NCI-H2171 (cell line): ENCODE results near the gene HBP1.
A peak's percentile ranks its signal among the peaks of the same experiment; 100 is the strongest.
"Not testable (repeated sequence)": the region's sequence is repeated elsewhere in the genome, so short reads cannot be mapped to it uniquely, and the experiment has no call there.

Experiments
- DNase-seq: peaks from one replicate; lab custom pipeline; 2025; lab: John Stamatoyannopoulos, UW

The HBP1 gene

DNA sequence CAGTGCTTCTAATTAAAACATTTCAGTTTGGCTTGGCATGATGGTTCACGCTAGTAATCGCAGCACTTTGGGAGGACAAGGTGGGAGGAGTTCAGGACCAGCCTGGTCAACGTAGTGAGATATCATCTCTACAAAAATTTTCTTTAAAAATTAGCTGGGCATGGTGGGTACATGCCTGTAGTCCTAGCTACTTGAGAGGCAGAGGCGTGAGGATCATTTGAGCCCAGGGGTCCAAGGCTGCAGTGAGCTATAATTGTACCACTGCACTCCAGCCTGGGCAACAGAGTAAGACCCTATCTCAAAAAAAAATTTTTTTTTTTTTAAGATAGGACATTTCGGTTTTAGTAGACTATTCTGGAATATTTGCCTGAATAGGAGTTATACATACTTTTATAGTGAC is 12.4 kb downstream of the HBP1 start:
- DNase-seq, result no peak

DNA sequence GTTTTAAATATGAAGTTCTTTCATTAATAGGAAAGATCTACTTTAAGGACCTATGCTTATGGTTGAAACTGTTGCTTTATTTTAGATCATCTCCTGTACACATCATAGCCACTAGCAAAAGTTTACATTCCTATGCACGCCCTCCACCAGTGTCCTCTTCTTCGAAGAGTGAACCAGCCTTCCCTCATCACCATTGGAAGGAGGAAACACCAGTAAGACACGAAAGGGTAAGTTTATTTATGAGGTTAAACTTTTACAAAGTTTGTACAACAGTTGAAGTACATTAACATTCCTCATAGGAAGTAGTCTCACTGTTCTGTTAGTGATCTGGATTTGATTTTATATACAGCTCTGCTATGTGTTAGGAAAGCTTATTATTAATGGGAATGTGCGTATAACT is 16.9 kb downstream of the HBP1 start:
- DNase-seq, result no peak

DNA sequence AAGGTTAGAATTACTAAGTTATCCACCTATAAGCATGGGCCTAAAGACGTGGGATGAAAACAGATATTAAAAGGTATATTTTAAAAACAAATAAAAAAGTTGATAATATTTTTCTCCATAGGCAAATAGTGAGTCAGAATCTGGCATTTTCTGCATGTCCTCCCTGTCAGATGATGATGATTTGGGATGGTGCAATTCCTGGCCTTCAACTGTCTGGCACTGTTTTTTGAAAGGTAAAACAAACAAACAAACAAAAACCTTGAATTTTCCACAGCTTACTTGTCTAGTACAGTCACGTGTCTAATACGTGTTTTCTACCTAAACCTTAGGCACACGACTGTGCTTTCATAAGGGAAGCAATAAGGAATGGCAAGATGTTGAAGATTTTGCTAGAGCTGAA is 17.4 kb downstream of the HBP1 start:
- DNase-seq, result no peak

DNA sequence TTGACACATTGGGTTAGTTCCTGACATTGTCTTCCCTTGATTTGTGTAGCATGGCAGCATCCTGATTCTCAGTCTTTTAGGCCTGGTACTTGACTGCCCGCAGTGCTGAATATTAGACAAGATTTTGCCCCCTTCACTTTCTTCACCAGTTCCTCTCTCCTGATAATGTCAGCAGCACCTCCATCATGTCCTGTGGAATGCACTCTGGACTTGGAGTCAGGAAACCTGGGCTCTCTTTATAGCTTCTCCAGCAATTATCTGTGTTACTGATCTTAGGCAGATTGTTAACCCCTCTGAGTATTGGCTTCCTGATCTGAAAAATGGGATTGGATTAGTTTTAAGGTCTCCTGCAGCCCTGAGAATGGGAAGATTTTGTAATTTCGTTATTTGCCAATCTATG is 19.0 kb downstream of the HBP1 start:
- DNase-seq, result no peak

DNA sequence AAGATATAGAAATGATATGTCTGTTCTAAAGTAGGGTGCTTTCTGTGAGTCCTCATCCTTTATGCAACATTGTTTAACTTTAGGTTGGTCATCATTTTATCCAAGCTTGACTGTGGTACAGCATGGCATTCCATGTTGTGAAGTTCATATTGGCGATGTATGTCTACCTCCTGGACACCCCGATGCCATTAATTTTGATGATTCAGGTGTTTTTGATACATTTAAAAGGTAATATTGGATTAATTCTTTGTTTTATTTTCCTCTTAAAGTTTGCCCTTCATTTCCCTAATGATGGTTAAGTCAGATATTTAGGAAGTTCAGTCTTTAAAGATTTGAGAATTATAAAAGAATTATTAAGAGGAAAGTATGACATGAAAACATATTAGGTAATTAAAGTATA is 21.3 kb downstream of the HBP1 start:
- DNase-seq, result no peak

DNA sequence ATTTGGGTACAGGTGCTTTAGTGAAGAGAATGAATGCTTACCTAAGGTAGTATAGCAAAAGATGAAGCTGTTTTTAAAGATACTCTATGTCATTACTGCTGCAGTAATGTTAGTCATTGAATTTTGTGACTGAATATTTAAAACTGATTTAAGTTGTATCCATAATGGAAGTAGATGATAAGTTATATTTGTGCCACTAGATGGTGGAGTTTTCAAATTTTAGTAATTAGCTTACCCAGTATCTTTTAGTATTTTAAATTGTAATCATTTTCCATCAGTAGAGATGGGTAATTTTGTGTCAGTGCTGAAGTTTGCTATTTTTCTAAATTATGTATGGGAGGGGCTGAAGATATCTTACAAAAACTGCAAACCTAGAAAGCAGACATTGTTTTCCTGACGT is 25.2 kb downstream of the HBP1 start:
- no peak for DNase-seq

DNA sequence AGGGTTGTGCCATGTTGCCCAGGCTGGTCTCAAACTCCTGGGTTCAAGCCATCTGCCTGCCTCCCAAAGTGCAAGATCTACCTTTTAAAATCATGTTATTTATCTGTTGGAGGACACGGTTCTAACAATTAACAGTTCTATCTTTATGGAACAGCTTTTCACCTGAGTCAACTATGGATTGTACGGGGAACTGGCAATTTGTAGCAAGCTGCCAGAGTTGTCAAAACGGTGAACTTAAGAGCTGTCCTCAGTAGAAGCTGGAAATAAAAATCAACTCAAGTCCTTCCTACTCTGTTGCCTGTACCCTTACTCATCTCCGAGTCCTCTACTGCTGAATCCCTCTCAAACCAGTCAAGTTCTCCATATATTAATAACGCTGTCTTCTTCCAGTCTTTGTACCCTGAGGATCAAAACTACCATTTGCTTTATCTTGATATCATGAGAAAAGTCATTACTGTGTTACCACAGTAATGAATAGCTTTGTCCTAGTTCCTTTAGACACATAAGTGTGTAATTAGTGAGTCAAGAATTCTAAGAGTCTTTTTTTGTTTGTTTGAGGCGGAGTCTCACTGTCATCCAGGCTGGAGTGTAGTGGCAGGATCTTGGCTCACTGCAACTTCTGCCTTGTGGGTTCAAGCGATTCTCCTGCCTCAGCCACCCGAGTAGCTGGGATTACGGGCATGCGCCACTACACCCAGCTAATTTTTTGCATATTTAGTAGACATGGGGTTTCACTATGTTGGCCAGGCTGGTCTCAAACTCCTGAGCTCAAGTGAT is 28.2 kb downstream of the HBP1 start:
- no peak for DNase-seq

DNA sequence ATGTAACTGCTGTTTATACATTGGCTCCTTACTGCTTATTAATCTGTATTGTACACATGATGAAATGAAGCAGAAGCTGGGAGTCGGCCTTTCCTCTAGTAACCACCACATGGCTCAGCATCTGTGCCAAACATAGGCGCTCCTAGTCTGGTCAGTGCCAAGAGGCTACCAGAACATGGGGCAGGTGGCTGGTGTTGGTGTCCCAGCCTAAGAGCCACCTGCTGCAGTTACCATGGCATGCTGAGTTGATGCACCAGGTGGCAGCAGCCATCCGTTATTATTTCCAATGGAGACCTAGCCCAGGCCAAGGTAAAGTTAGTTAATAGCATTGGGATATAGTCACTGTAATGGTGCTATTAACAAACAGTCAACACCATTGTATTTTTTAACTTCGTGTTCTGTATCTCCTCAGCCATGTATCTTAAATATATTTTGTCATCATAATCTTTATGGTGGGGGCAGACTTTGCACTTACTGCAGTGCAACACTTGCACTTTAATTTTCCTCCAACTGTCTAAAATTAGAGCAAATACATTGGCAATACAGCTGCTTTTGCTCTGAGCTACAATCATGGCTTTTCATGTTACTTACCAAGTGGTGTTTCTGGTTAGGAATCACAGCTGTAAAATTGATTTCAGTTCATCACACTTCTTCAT is 33.1 kb downstream of the HBP1 start:
- DNase-seq, result peak; percentile 47

DNA sequence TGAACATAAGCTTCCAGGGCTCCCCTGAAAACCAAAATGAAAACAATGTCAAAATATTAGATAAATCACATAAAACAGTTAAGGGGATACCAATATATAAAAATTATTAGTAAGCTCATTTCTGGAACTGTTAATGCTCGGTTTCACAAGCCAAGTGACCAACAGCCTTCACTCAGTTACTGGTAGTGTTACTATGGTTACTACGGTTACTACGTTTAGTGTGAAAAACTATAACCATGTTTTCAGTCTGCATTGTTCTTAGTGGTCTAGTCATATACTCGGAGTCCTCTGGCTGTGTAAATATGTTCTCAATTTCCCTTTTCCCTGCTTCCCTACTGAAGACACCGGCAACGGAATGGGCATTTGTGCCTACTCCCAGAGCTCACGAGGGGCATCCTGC is 34.8 kb downstream of the HBP1 start:
- DNase-seq, result no peak

DNA sequence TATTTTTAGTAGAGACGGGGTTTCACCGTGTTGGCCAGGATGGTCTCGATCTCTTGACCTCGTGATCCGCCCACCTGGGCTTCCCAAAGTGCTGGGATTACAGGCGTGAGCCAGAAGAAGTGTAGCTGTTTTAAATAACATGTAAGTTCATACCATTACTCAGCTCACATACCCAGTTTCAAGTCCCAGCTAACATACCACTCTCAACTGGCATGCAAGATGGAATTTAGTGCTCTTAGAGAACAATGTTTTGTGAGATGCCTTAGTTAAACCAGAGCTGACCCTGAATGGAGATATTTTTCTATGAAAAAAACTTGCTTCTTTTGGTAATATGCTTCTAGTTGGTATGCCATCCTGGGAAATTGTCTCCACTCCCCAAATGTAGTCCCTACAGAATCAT is 37.3 kb downstream of the HBP1 start:
- DNase-seq, result no peak

DNA sequence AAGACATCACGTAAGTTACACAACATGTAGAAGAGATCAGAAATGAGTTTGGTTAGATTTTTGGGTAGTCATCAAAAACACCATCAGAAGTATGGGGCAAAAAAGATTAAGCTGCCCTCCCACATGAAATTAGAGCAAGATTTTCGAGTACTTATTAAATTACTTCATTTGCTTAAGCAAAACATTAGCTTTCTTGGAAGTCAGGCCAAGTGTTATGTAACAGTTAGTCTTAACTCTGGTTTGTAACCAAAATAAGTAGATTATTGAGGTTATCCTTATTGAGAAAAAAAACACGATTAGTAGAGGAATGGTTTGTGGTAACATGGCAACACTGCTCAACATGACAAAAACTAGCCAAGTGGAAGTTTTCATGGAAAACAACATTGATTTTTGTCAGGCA is 37.9 kb downstream of the HBP1 start:
- no peak for DNase-seq

DNA sequence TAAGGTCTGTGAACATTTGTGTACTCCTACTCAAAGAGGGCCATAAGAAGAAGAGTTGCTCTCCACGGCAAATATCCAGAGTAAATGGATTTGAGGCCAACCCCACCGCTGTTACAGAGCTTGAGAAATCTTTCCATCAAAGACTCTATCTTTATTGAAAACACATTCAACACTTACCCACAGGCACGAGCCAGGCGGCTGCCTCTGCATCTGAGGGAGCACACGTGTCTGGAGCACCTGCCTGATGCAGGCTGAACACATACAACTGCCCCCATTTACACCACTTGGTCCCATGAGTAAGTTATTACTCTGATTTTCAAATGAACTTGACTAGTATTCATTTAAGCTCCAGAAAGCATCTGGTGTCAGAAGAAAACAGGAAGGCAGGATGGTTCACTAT is 38.7 kb downstream of the HBP1 start:
- no peak for DNase-seq

DNA sequence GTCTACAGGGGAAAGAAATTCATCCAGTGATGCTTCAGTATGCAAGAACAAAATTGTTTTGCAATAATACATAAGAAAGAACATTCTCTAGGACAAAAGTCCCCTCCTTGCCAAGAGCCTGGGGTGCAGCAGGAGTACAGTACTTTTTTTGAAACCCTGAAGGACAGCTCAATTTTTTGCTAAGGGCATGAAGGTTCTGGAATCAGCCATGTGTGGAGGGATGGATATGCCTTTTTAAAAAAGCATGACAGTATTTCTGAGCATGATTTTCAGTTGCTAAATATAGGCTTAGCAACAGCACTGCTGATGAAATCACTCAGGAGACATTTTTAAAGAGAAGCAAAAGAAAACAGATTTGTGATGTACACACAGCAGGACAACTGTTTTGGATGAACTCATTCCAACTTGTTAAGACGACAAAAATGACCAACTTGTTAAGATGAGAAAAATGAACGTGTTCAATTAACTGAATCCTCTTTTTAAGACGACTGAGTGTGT is 39.3 kb downstream of the HBP1 start:
- DNase-seq, result no peak

DNA sequence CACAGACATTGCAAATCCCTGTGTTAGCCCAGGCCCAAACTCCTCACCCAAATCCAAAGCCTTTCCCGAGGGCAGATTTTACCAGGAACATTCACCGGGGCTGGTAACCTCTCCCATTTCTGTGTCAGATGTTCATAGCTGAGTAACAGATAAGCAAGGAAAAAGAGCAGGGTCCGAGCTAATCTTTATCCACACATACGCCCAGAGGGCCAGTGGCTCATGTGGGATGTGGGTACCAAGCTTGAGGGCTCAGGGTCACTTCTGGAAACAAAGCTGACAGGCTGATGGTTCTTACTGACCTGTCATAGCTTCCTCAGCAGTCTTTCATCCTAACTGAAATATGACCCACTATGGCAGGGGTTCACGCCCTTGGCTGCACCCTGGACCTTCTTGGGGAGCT is 39.8 kb downstream of the HBP1 start:
- DNase-seq, result no peak

DNA sequence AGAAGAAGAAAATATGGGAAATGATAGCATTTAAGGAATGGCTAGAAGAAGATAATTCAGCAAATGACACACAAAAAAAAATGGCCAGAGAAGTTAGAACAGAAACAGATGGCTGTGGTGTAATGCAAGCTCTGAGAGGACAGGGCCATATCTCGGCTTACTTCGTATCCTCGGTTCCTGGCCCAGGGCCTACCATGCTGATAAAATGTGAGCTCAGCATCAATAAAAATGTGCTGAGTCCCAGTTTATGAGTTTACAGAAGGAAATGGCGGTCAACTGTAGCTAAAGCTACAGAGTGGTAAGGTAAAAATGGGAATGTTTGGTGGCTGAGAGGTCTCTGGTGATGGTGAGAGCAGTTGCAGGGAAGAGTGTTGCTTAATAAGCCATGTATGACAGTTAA is 40.8 kb downstream of the HBP1 start:
- DNase-seq, result no peak

DNA sequence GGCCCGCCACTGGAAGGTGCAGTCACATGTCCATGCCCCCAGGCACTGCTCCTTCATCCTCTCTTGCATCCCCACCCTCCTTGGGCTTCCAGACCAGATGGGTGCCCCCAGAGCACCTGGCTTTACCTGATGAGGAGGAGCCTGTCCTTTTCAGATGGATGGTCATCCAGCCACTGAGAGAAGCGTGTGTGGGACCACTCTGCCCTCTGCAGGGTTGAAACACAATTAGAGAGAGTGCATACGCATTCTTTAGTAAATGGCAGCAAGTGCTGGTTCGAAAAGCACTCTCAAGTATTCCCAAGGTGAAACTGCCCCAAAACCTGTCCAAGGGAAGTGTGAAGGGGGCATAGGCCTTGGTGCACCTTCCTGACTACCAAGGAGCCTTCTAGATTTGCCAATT is 41.6 kb downstream of the HBP1 start:
- DNase-seq, result no peak

DNA sequence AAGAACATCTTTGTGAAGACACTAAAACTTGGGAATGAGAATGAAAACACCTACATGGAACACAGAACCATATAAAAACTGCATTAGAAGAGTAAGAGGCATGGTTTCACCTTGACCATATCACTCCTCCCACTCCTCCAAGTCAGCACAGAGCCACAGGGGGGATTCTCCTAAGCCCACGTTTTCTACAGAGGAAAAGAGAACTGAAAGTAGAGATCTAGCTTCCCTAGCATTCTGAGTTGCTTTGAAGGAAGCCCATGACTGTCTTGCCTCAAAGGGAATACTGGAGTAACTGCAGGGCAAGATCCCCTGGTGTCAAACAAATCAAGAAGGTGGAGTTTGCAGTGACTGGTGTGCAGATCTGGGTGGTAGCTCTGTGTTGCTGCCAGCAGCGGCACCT is 43.9 kb downstream of the HBP1 start:
- no peak for DNase-seq

DNA sequence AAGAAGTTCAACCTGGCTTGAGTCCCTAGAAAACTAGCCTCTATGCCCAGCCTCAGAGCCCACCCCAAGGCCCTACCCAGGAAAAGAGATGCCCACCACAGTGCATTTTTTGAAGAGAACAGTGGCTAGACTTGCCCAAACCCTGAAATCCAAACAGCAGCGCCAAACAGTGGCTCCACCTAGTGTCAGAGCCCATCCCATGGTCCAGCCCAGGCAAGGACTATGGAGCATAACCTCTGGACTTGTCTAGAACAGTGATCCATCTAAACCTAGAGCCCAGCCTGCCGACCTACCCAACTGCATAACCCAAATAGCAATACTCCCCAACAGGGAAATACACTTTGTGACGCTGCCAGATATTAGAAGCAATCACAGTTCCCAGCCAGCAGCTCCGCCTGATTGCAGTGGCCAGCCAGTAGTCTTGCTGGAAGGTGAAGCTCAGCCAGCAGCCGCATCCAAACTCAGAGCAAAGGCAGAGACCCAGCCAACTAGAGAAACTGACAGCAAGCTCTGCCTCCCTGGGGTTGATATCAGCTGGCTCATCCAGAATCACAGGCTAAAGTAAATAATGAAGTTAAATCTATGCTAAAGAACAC is 44.5 kb downstream of the HBP1 start:
- no peak for DNase-seq

DNA sequence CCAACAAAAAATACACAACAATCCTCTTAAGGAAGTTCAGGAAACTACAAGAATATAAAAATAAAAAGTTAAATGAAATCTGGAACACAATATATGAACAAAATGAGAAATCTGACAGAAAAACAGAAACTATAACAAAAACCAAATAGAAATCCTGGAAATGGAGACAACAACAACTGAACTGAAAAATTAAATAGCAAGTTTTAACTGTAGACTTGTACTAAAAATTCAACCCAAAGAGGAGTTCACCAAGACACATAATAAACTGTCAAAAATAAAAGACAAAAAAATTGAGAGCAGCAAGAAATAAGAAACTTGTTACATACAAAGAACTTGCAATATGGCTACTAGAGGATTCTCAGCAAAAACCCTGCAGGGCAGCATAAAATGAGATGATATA is 45.1 kb downstream of the HBP1 start:
- no peak for DNase-seq

DNA sequence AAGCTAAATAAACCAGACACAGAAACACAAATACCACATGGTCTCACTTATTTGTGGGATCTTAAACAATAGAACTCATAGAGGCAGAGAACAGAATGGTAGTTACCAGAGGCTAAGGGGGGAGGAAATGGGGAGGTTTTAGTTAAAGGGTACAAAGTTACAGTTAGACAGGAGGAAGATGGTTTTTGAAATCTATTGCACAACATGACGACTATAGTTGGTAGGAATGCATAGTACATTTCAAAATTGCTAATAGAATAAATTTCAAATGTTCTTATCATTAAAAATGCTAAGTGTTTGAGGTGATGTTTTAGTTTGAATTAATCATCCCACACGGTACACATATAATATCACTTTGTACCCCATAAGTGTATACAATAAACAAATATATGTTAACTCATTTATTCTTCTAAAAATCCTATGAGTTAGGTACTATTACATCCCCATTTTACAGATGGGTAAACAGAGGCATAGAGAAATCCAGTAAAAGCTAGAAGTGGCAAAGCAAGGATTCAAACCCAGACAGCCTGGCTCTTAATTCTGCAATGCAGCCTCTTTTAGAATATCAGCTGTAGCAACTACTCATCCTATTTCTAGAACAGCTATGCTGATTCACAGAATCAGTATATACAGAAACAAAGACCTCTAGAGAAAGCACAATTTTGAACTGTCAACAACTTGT is 50.9 kb downstream of the HBP1 start:
- no peak for DNase-seq

DNA sequence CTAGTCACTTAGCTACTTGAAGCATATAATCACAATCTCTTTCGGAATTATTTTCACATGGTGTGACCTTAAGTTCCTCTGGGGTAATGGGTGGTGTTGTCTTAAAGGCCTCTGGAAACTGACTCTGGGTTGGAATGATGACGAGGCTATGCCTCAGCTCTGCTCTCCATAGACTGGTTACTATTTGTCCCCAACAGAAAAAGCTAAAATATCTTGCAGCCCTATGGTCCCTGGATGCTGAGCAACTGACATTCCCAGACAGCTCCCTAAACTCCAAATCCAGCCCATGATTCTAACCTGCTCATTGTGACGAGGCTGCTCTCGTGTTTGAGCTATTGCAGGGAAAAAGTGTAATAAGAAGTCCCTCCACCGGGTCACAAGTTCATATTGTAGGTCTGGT is 51.6 kb downstream of the HBP1 start:
- DNase-seq, result no peak

DNA sequence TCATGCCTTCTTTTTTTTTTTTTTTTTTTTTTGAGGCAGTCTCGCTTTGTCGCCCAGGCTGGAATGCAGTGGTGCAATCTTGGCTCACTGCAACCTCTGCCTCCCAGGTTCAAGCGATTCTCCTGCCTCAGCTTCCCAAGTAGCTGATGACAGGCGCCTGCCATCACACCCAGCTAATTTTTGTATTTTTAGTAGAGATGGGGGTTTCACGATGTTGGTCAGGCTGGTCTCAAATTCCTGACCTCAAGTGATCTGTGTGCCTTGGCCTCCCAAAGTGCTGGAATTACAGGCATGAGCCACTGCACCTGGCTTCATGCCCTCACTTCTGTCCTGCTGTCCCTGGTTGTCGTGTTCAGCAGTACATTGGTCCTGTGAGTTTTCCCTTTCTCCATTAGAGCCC is 52.0 kb downstream of the HBP1 start:
- not testable (repeated sequence) for DNase-seq
